NCI-H1417 (cell line): ENCODE measurements around the gene CYGB.
"Not testable (repeated sequence)": the region's sequence is repeated elsewhere in the genome, so short reads cannot be mapped to it uniquely, and the experiment has no call there.

Experiments
- DNase-seq, 3 experiments: peaks; one replicate each; lab custom pipeline; 2025; lab: John Stamatoyannopoulos, UW

CYGB gene

GRCh38 chr17:76538281-76538931, 897 bp upstream of the CYGB start:
- no peak for DNase-seq

- no peak for DNase-seq
Measured at GRCh38 chr17:76537288-76537577, 276 bp downstream of the CYGB start.

- no peak for DNase-seq
Measured at GRCh38 chr17:76536511-76537287, 810 bp downstream of the CYGB start.

GRCh38 chr17:76535788-76536510, 1.6 kb downstream of the CYGB start:
- DNase-seq = no peak

DNA sequence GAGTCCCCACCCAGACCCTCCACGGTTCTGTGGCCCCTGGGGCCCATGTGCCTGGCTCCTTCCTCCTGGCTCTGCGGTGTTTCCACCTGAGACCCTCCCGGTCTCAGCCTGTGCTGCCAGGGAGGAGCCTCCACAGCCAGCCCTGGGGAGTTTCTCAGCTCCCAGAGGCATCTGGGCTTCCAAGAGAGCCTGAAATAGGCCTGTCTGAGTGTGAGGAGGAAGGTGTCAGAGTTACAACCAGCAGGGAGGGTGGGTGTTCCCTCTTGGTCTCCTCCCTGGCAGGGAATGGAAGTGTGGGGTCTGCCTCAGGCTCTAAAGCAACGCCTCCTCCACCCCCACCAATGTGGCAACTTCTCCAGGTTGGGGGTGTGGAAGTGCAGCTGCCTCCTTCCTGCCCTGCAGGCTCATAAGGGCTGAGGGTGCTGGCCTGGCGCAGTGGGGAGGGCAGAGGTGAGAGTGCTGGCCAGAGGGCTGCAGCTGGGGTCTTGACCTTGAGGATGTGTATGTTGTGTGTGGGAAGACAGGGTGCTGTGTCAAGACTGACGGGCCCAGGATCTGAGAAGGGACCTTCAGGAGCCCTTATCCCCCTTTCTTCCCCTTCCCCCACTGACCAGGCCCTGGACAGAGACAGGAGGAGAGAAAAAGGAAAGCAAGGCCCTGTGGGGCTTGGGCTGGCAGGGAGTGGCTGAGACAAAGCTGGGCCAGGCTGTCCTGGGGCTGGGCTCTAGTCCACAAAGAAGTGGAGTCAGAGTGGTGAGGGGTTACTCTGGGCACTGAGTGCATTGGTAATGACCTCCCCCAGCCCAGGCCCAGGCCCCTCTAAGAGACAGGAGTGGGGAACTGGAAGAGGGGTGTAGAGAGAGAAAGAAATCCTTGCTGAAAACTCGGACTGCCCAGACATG, 2.4 kb downstream of the CYGB start:
- DNase-seq = no peak

GRCh38 chr17:76533640-76534359, 3.7 kb downstream of the CYGB start:
- not testable (repeated sequence) for DNase-seq

GRCh38 chr17:76532072-76532651, 5.3 kb downstream of the CYGB start:
- no peak for DNase-seq

DNA sequence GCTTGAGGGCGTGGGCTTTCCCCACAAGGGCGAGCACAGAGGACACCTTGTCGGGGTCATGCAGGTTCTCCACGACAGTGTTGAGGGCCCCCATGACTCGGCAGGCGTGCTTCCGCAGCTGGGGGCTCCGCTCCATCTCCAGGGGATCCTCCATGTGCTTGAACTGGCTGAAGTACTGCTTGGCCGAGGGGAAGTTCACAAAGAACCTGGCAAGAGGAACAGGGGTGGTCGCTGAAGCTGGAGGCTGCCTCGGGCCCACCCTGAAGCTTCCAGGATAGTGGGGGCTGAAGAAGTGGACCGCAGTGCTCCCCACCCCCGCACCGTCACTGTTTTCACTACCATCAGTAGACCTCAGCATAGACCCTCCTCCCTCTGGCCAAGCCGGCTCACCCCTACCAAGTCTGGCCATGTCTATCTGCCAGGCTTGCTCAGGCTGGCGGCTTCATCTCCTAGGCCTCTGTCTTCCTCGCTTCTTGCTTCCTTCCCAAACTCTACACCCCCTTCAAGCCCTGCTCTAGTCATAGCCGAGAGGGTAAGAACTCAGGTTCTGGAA, 5.9 kb downstream of the CYGB start:
- DNase-seq = no peak

DNA sequence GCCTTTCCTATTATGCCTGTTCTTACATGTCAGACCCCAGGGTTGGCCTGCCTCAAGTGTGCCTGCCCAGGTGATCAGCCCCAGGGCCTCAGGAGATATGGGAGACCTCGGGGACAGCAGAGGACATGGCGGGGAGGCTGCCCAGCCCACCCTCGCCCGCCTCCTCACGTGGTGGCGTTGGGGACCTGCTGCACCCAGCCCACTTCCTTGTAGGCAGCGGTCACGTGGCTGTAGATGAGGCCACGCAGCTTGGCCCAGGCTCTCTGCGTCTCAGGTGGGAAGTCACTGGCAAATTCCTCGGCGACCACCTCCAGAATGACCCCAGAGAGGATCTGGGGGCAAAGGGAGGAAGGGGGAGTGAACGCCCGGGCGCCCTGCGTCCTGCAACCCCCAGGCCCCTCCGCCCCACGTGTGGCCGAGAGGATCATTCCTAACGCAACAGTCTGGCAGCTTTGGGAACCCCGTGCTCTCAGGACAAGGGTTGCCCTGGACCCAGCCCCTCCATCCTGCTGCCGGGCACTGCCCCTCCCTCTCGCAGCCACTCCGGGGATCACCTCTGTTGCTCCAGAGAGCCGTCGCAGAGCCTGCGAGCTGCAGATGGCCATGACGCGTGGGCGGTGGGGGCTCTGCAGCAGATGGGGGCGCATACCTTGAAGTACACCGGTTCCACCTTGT, 6.6 kb downstream of the CYGB start:
- no peak for DNase-seq

GRCh38 chr17:76530095-76530723, 7.3 kb downstream of the CYGB start:
- DNase-seq = no peak

DNA sequence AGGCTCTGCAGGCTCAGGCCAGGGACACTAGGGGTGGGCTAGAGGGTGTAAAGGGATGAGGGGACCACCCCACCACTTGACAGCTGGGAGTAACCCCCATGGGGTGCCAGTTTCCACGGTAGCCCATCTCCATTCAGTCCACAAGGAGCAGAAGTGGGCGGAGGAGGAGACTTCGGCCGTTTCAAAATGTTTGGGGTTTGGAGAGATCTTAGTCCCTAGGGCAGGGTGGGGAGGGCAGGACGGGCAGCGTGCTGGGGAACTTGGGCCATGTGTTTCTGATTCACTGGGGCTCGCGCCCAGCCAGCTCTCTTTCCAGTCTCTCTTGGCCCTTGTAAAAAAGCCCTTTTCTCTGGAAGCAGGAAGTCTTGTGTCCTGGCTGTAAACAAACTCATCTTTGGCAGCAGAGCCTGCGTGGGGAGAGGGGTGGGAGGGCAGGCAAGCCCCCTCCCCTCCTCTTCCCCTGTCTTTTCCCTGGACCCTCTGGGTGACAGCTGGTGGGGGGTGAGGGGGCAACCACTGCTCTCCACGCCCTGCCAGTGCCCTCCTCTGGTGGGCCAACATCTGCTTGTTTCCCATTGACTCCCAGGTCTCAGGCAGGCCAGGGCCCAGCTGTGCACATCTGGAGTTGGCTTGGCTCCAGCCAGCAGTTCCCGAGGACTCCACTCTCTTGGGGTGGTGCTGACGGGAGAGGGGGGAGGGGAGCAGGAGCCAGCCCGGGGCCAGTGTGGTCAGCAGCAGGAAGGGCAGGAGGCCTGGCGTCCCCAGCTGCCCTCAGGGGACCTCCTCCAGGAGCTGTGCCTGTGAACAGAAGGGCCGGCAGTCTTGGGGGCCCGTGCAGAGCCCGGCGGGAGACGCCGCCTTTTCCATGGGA, 8.1 kb downstream of the CYGB start:
- DNase-seq = no peak

- no peak for DNase-seq
Measured at GRCh38 chr17:76528528-76529223, 8.8 kb downstream of the CYGB start.

DNA sequence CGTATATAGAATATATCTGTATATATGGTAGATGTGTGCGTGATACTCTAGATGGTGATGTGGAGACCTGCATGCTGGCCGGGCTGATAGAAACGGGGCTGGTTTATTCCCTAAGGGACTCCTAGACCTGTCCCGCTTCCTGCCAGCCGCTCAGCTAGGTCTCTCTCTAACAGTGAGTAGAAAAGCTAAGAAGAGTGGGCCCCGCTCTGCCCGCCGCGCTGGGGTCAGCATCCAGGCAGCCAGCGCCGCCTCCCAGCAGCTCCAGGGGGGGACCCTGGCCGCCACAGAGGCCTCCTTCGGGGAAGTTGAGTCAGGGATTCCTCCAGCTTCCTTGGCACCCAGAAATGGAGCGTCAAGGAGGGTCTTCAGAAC, 9.4 kb downstream of the CYGB start:
- DNase-seq = no peak

DNA sequence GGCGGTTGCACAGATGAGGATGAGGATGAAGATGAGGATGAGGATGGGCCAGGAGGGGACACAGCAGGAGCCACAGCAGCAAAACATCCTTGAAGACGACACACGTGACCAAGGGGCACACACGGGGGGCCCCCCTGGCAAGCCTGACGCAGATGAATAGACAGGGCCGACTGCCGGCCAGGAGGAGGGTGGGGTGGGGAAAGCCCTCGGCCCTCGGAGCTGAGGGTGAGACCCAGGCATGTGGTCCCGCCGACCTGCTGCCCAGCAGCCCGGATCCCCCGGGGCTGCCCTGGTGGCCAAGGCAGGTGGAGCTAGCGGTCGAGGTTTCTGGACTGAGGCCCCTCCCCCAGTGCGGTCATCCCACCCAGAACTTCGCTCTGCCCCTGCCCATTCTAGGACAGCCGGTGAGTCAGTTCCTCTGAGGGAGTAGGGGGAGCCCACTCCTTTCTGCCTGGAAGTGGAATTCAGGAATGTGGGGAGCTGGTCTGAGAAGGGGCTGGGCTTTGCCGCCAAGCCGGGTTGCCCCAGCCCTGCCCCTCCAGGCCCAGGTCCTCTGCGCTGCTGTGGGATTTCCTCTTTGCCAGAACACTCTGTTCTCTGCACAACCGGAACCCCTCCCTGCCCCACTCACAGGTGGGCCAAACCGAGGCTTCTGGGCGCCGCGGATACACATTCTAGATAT, 9.9 kb downstream of the CYGB start:
- no peak for DNase-seq

DNA sequence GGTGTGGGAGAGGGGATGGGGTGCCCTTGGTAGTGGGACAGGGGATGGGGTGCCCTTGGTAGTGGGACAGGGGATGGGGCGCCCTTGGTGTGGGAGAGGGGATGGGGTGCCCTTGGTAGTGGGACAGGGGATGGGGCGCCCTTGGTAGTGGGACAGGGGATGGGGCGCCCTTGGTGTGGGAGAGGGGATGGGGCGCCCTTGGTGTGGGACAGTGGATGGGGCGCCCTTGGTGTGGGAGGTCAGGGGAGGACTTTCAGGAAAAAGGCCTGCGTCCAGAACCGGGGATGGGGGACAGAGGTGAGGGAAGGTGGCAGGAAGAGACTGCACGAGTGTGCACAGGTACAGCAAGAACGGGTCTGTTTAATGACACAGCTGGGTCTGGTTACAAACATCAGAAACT, 10.5 kb downstream of the CYGB start:
- DNase-seq = not testable (repeated sequence)

- DNase-seq = not testable (repeated sequence)
Measured at GRCh38 chr17:76525513-76525833, 12.0 kb downstream of the CYGB start.

- DNase-seq = no peak
Measured at GRCh38 chr17:76524598-76525512, 12.7 kb downstream of the CYGB start.
